ENCODE data around the gene GALNT9. TPM values are rescaled to one million over a fixed set of nuclear protein-coding genes. Genes with fewer than 3 reads are reported as not detected.
"Not testable (repeated sequence)": the region's sequence is repeated elsewhere in the genome, so short reads cannot be mapped to it uniquely, and the experiment has no call there.

Gene GALNT9
- polyA plus RNA-seq, 1 donor = 4.5 TPM

- DNase-seq = no peak
- Histone ChIP-seq H3K9me3 (ENCODE audit: control insufficient read depth, low read depth, low read length) (peaks cover 10% of the 10 kb centered on the region), H3K27me3 (ENCODE audit: control insufficient read depth, insufficient read depth, low read length) (peaks cover 9% of the 10 kb centered on the region), H3K4me1 (ENCODE audit: control insufficient read depth, insufficient read depth, low read length) (no peaks in the 10 kb centered on the region), H3K27ac (ENCODE audit: low read length) (no peak overlapping the region), H3K4me3 (ENCODE audit: low read length) (no peak overlapping the region), H3K36me3 (ENCODE audit: control insufficient read depth, insufficient read depth, low read length) (no peaks in the 10 kb centered on the region)
- no CpG with 5 or more reads among the region's 30 CpGs for WGBS (ENCODE audit: insufficient coverage, low lambda C conversion rate)
Measured at GRCh38 chr12:132302466-132303358, 26.7 kb downstream of the GALNT9 start.

GRCh38 chr12:132300789-132301722 is 28.3 kb downstream of the GALNT9 start:
- peaks cover 9% of the 10 kb centered on the region for H3K27me3 ChIP-seq (ENCODE audit: control insufficient read depth, insufficient read depth, low read length)
- WGBS (ENCODE audit: insufficient coverage, low lambda C conversion rate) = no CpG with 5 or more reads among the region's 26 CpGs
- no peaks in the 10 kb centered on the region for H3K4me1 ChIP-seq (ENCODE audit: control insufficient read depth, insufficient read depth, low read length)
- no peak overlapping the region for H3K4me3 ChIP-seq (ENCODE audit: low read length)
- peaks cover 7% of the 10 kb centered on the region for H3K9me3 ChIP-seq (ENCODE audit: control insufficient read depth, low read depth, low read length)
- no peak for DNase-seq
- no peak overlapping the region for H3K27ac ChIP-seq (ENCODE audit: low read length)
- H3K36me3 ChIP-seq (ENCODE audit: control insufficient read depth, insufficient read depth, low read length) = no peaks in the 10 kb centered on the region

- no peaks in the 10 kb centered on the region for H3K36me3 ChIP-seq (ENCODE audit: control insufficient read depth, insufficient read depth, low read length)
Measured at GRCh38 chr12:132296063-132296462, 33.3 kb downstream of the GALNT9 start.

GRCh38 chr12:132295561-132295960 is 33.8 kb downstream of the GALNT9 start:
- WGBS (ENCODE audit: insufficient coverage, low lambda C conversion rate) = 87% methylated on average over 3 of the region's 24 CpGs
- not testable (repeated sequence) for DNase-seq

More at GRCh38 chr12:132296063-132296462, 33.3 kb downstream of the GALNT9 start:
- DNase-seq = no peak
- WGBS (ENCODE audit: insufficient coverage, low lambda C conversion rate) = no CpG with 5 or more reads among the region's 18 CpGs
- Histone ChIP-seq H3K4me1 (ENCODE audit: control insufficient read depth, insufficient read depth, low read length) (no peaks in the 10 kb centered on the region), H3K27me3 (ENCODE audit: control insufficient read depth, insufficient read depth, low read length) (peaks cover 9% of the 10 kb centered on the region), H3K27ac (ENCODE audit: low read length) (no peak overlapping the region), H3K4me3 (ENCODE audit: low read length) (no peak overlapping the region), H3K9me3 (ENCODE audit: control insufficient read depth, low read depth, low read length) (peaks cover 11% of the 10 kb centered on the region)

GRCh38 chr12:132295101-132295526 is 34.3 kb downstream of the GALNT9 start:
- H3K4me1 ChIP-seq (ENCODE audit: control insufficient read depth, insufficient read depth, low read length) = no peaks in the 10 kb centered on the region
- WGBS (ENCODE audit: insufficient coverage, low lambda C conversion rate) = no CpG with 5 or more reads among the region's 18 CpGs
- H3K27me3 ChIP-seq (ENCODE audit: control insufficient read depth, insufficient read depth, low read length) = peaks cover 6% of the 10 kb centered on the region
- peaks cover 13% of the 10 kb centered on the region for H3K9me3 ChIP-seq (ENCODE audit: control insufficient read depth, low read depth, low read length)
- no peak for DNase-seq
- H3K27ac ChIP-seq (ENCODE audit: low read length) = no peak overlapping the region
- no peaks in the 10 kb centered on the region for H3K36me3 ChIP-seq (ENCODE audit: control insufficient read depth, insufficient read depth, low read length)
- no peak overlapping the region for H3K4me3 ChIP-seq (ENCODE audit: low read length)

More at GRCh38 chr12:132295561-132295960, 33.8 kb downstream of the GALNT9 start:
- H3K27ac ChIP-seq (ENCODE audit: low read length); H3K27me3 ChIP-seq (ENCODE audit: control insufficient read depth, insufficient read depth, low read length); H3K4me3 ChIP-seq (ENCODE audit: low read length); H3K4me1 ChIP-seq (ENCODE audit: control insufficient read depth, insufficient read depth, low read length); H3K36me3 ChIP-seq (ENCODE audit: control insufficient read depth, insufficient read depth, low read length): not testable (repeated sequence)
- H3K9me3 ChIP-seq (ENCODE audit: control insufficient read depth, low read depth, low read length) = peaks cover 11% of the 10 kb centered on the region

- DNase-seq = no peak
- WGBS (ENCODE audit: insufficient coverage, low lambda C conversion rate) = no CpG with 5 or more reads among the region's 24 CpGs
- no peak overlapping the region for H3K4me3 ChIP-seq (ENCODE audit: low read length)
- peaks cover 14% of the 10 kb centered on the region for H3K9me3 ChIP-seq (ENCODE audit: control insufficient read depth, low read depth, low read length)
- H3K27ac ChIP-seq (ENCODE audit: low read length) = no peak overlapping the region
- H3K36me3 ChIP-seq (ENCODE audit: control insufficient read depth, insufficient read depth, low read length) = no peaks in the 10 kb centered on the region
- H3K4me1 ChIP-seq (ENCODE audit: control insufficient read depth, insufficient read depth, low read length) = no peaks in the 10 kb centered on the region
- H3K27me3 ChIP-seq (ENCODE audit: control insufficient read depth, insufficient read depth, low read length) = peaks cover 6% of the 10 kb centered on the region
Measured at GRCh38 chr12:132294121-132295034, 35.0 kb downstream of the GALNT9 start.

- no peak overlapping the region for H3K27ac ChIP-seq (ENCODE audit: low read length)
- DNase-seq = no peak
- no peak overlapping the region for H3K4me3 ChIP-seq (ENCODE audit: low read length)
- H3K4me1 ChIP-seq (ENCODE audit: control insufficient read depth, insufficient read depth, low read length) = no peaks in the 10 kb centered on the region
- no CpG with 5 or more reads among the region's 33 CpGs for WGBS (ENCODE audit: insufficient coverage, low lambda C conversion rate)
- peaks cover 17% of the 10 kb centered on the region for H3K27me3 ChIP-seq (ENCODE audit: control insufficient read depth, insufficient read depth, low read length)
- H3K9me3 ChIP-seq (ENCODE audit: control insufficient read depth, low read depth, low read length) = peaks cover 14% of the 10 kb centered on the region
- no peaks in the 10 kb centered on the region for H3K36me3 ChIP-seq (ENCODE audit: control insufficient read depth, insufficient read depth, low read length)
Measured at GRCh38 chr12:132292328-132293319, 36.8 kb downstream of the GALNT9 start.

- H3K27me3 ChIP-seq (ENCODE audit: control insufficient read depth, insufficient read depth, low read length) = peaks cover 26% of the 10 kb centered on the region
- no peak overlapping the region for H3K4me3 ChIP-seq (ENCODE audit: low read length)
- no peak for DNase-seq
- no peak overlapping the region for H3K27ac ChIP-seq (ENCODE audit: low read length)
- no peaks in the 10 kb centered on the region for H3K4me1 ChIP-seq (ENCODE audit: control insufficient read depth, insufficient read depth, low read length)
- H3K9me3 ChIP-seq (ENCODE audit: control insufficient read depth, low read depth, low read length) = peaks cover 14% of the 10 kb centered on the region
- no peaks in the 10 kb centered on the region for H3K36me3 ChIP-seq (ENCODE audit: control insufficient read depth, insufficient read depth, low read length)
- no CpG with 5 or more reads among the region's 30 CpGs for WGBS (ENCODE audit: insufficient coverage, low lambda C conversion rate)
Measured at GRCh38 chr12:132291402-132292175, 37.8 kb downstream of the GALNT9 start.

All from large intestine (tissue), 3 donors.